ENCODE measurements around the gene TSC1. TPM values are rescaled to one million over a fixed set of nuclear protein-coding genes. Genes with fewer than 3 reads are reported as not detected.
A peak's percentile ranks its signal among the peaks of the same experiment; 100 is the strongest.

TSC1 gene
- total RNA-seq, 1 donor from 2014 or later: 52.8 TPM

- TF ChIP-seq CTCF (IDR thresholded peaks at IDR 0.05; ENCODE audit: borderline replicate concordance): no peak
- Histone ChIP-seq H3K27ac (replicated peaks) (no peak overlapping the region), H3K4me1 (peaks cover 11% of the 10 kb centered on the region), H3K4me3 (no peak overlapping the region), H3K27me3 (ENCODE audit: low read depth) (no peaks in the 10 kb centered on the region), H3K9me3 (replicated peaks) (no peaks in the 10 kb centered on the region), H3K36me3 (peaks cover 44% of the 10 kb centered on the region)
- DNase-seq: no peak
- intact Hi-C loops (cut with micrococcal nuclease): no loop called here
Measured at GRCh38 chr9:132931178-132931735, 13.2 kb downstream of the TSC1 start.

- intact Hi-C loops (cut with micrococcal nuclease): no loop called here
- no peaks in the 10 kb centered on the region for H3K27me3 ChIP-seq (ENCODE audit: low read depth)
- DNase-seq: no peak
- H3K4me3 ChIP-seq: no peak overlapping the region
- TF ChIP-seq CTCF (IDR thresholded peaks at IDR 0.05; ENCODE audit: borderline replicate concordance): no peak
- no peaks in the 10 kb centered on the region for H3K9me3 ChIP-seq (replicated peaks)
- H3K4me1 ChIP-seq: no peaks in the 10 kb centered on the region
- no peak overlapping the region for H3K27ac ChIP-seq (replicated peaks)
- H3K36me3 ChIP-seq: peaks cover 73% of the 10 kb centered on the region
Measured at GRCh38 chr9:132927704-132928103, 16.7 kb downstream of the TSC1 start.

GRCh38 chr9:132923346-132923902 lies 21.0 kb downstream of the TSC1 start:
- Histone ChIP-seq H3K27me3 (ENCODE audit: low read depth) (no peaks in the 10 kb centered on the region), H3K4me1 (peaks cover 14% of the 10 kb centered on the region), H3K9me3 (replicated peaks) (no peaks in the 10 kb centered on the region), H3K4me3 (no peak overlapping the region), H3K27ac (replicated peaks) (no peak overlapping the region), H3K36me3 (peaks cover 97% of the 10 kb centered on the region)
- TF ChIP-seq CTCF (IDR thresholded peaks at IDR 0.05; ENCODE audit: borderline replicate concordance): no peak
- no peak for DNase-seq
- intact Hi-C loops (cut with micrococcal nuclease): no loop called here

GRCh38 chr9:132919614-132920268 lies 24.7 kb downstream of the TSC1 start:
- H3K27me3 ChIP-seq (ENCODE audit: low read depth): no peaks in the 10 kb centered on the region
- no peak for TF ChIP-seq CTCF (IDR thresholded peaks at IDR 0.05; ENCODE audit: borderline replicate concordance)
- H3K4me1 ChIP-seq: peaks cover 14% of the 10 kb centered on the region
- H3K27ac ChIP-seq (replicated peaks): peak overlapping the region; percentile 53
- peaks cover 98% of the 10 kb centered on the region for H3K36me3 ChIP-seq
- H3K4me3 ChIP-seq: no peak overlapping the region
- H3K9me3 ChIP-seq (replicated peaks): peaks cover 7% of the 10 kb centered on the region
- intact Hi-C loops (cut with micrococcal nuclease): no loop called here
- no peak for DNase-seq

DNA sequence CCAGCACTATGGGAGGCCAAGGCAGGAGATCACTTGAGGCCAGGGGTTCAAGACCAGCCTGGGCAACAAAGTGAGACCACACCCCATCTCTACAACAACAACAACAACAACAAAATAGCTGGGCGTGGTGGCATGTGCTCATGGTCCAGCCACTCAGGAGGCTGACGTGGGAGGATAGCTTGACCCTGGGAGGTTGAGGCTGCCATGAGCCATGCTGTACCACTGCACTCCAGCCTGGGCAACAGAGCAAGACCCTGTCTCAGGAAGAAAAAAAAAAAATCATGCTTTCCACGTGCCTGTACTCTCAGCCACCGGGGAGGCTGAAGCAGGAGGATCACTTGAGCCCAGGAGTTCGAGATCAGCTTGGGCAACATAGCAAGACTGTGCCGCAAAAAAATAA lies 29.5 kb downstream of the TSC1 start:
- Histone ChIP-seq H3K9me3 (replicated peaks) (peaks cover 7% of the 10 kb centered on the region), H3K36me3 (peaks cover 90% of the 10 kb centered on the region), H3K27ac (replicated peaks) (no peak overlapping the region), H3K4me3 (no peak overlapping the region), H3K4me1 (peaks cover 13% of the 10 kb centered on the region), H3K27me3 (ENCODE audit: low read depth) (no peaks in the 10 kb centered on the region)
- TF ChIP-seq CTCF (IDR thresholded peaks at IDR 0.05; ENCODE audit: borderline replicate concordance): no peak
- DNase-seq: no peak
- intact Hi-C loops (cut with micrococcal nuclease): no loop called here
